H1 (cell line): Measurements from ENCODE around the gene SERINC5. TPM values are rescaled to one million over a fixed set of nuclear protein-coding genes. Genes with fewer than 3 reads are reported as not detected.

Source experiments
- CTCF ChIA-PET: fragments of 300-600 bp; sonication (Branson Sonifier 250); formaldehyde crosslinking; loops from one replicate; lab custom pipeline; 2021; ENCODE audit not compliant: partially characterized antibody; lab: Charles Lee
- POLR2A ChIA-PET: fragments of 300-600 bp; sonication (Branson Sonifier 250); formaldehyde crosslinking; loops from one replicate; lab custom pipeline; 2021; ENCODE audit warnings: inconsistent platforms; ENCODE audit not compliant: partially characterized antibody; lab: Charles Lee
- DNase-seq, 2 experiments: peaks; one replicate each; pipeline versions ENCODE4 v3.0.0 to v3.0.0-alpha.2; 2010 to 2022; ENCODE audit warnings: low spot score in 2 of 2, low read depth in 1 of 2, mixed read lengths in 1 of 2
- FAIRE-seq: peaks from 2 replicates; lab custom pipeline; 2011; peaks lifted over from hg19 to GRCh38; lab: Jason Lieb, UNC
- H2AFZ ChIP-seq: 2 replicates; pipeline ENCODE4 v1.8.1; 2012; ENCODE audit warnings: low read length, inconsistent platforms
- H2AK5ac ChIP-seq: 2 replicates; pipeline ENCODE4 v1.6.1; 2013; ENCODE audit warnings: low read depth, low read length
- H2BK120ac ChIP-seq: replicated peaks from 2 replicates; pipeline ENCODE3; 2013; ENCODE audit warnings: low read depth, low read length, inconsistent platforms
- H2BK12ac ChIP-seq: 2 replicates; pipeline ENCODE4 v1.6.1; 2013; ENCODE audit warnings: low read depth, low read length
- H2BK15ac ChIP-seq: 2 replicates; pipeline ENCODE4 v1.6.1; 2013; ENCODE audit warnings: low read length
- H2BK20ac ChIP-seq: 2 replicates; pipeline ENCODE4 v1.6.1; 2013; ENCODE audit warnings: low read length
- H2BK5ac ChIP-seq: 2 replicates; pipeline ENCODE4 v1.6.1; 2013; ENCODE audit warnings: low read depth, low read length
- H3K14ac ChIP-seq: 2 replicates; pipeline ENCODE4 v1.6.1; 2013; ENCODE audit warnings: inconsistent platforms; ENCODE audit not compliant: insufficient read length
- H3K18ac ChIP-seq: 2 replicates; pipeline ENCODE4 v1.6.1; 2013; ENCODE audit warnings: low read length; ENCODE audit errors: extremely low read depth
- H3K23ac ChIP-seq: 2 replicates; pipeline ENCODE4 v1.6.1; 2013; ENCODE audit warnings: inconsistent platforms; ENCODE audit not compliant: insufficient read length
- H3K23me2 ChIP-seq: 2 replicates; pipeline ENCODE4 v1.6.1; 2013; ENCODE audit warnings: low read depth, low read length
- H3K27ac ChIP-seq: 2 replicates; pipeline ENCODE4 v1.6.1; 2011; ENCODE audit warnings: low read depth, low read length, inconsistent platforms
- H3K27me3 ChIP-seq, 4 experiments: replicated peaks in 1 of 4; 1 replicate in 1 of 4; 2 replicates in 3 of 4; pipeline versions ENCODE4 v1.6.1 to v1.8.1; 2011 to 2013; ENCODE audit warnings: low read length in 3 of 4, mild to moderate bottlenecking in 3 of 4, inconsistent platforms in 2 of 4, mixed read lengths in 2 of 4, moderate library complexity in 1 of 4; ENCODE audit not compliant: control insufficient read depth in 3 of 4, insufficient read depth in 3 of 4; ENCODE audit errors: extremely low read depth in 1 of 4
- H3K36me3 ChIP-seq, 4 experiments: 2 replicates each; pipeline versions ENCODE4 v1.6.1 to v1.8.1; 2011 to 2013; ENCODE audit warnings: mild to moderate bottlenecking in 4 of 4, low read length in 3 of 4, moderate library complexity in 2 of 4, control low read depth in 1 of 4, inconsistent platforms in 1 of 4; ENCODE audit not compliant: insufficient read depth in 4 of 4, control insufficient read depth in 2 of 4
- H3K4ac ChIP-seq: replicated peaks from 2 replicates; pipeline ENCODE3; 2013; ENCODE audit warnings: low read length, low read depth, mixed read lengths, inconsistent platforms; ENCODE audit not compliant: insufficient read length
- H3K4me1 ChIP-seq, 4 experiments: replicated peaks in 1 of 4; 1 replicate in 1 of 4; 2 replicates in 3 of 4; pipeline versions ENCODE4 v1.6.1 to v1.8.1; 2011 to 2013; ENCODE audit warnings: low read length in 3 of 4, inconsistent platforms in 2 of 4, mixed read lengths in 1 of 4; ENCODE audit not compliant: insufficient read depth in 4 of 4, control insufficient read depth in 3 of 4
- H3K4me2 ChIP-seq, 2 experiments: 2 replicates each; pipeline versions ENCODE4 v1.6.1 to v1.8.1; 2011 to 2013; ENCODE audit warnings: low read depth in 2 of 2, low read length in 2 of 2, control low read depth in 1 of 2, inconsistent platforms in 1 of 2, mild to moderate bottlenecking in 1 of 2; ENCODE audit not compliant: insufficient read depth in 1 of 2
- H3K4me3 ChIP-seq, 4 experiments: fragments of 200-600, 300-600 bp in 1 of 4; sonication (generic), shearing (Covaris generic), sonication (Bioruptor Twin) in 1 of 4; 2 replicates each; pipeline versions ENCODE4 v1.5.1 to v1.8.1; 2011 to 2016; ENCODE audit warnings: low read length in 4 of 4, low read depth in 3 of 4, control low read depth in 2 of 4, inconsistent platforms in 2 of 4, mild to moderate bottlenecking in 2 of 4, mixed read lengths in 1 of 4, moderate library complexity in 1 of 4; ENCODE audit not compliant: insufficient read depth in 2 of 4; ENCODE audit errors: extremely low read depth in 1 of 4
- H3K56ac ChIP-seq: replicated peaks from 2 replicates; pipeline ENCODE3; 2013; ENCODE audit warnings: low read depth, mild to moderate bottlenecking, mixed read lengths, low read length, inconsistent platforms; ENCODE audit not compliant: insufficient read length
- H3K79me1 ChIP-seq: 2 replicates; pipeline ENCODE4 v1.6.1; 2013; ENCODE audit warnings: low read depth, low read length, control low read depth
- H3K79me2 ChIP-seq, 2 experiments: 2 replicates each; pipeline versions ENCODE4 v1.6.1 to v1.8.1; 2012 to 2013; ENCODE audit warnings: low read length in 2 of 2, mild to moderate bottlenecking in 2 of 2, inconsistent platforms in 1 of 2; ENCODE audit not compliant: insufficient read depth in 2 of 2, control insufficient read depth in 1 of 2
- H3K9ac ChIP-seq, 4 experiments: replicated peaks in 1 of 4; 1 replicate in 1 of 4; 2 replicates in 3 of 4; pipeline versions ENCODE4 v1.6.1 to v1.8.1; 2011 to 2013; ENCODE audit warnings: low read depth in 3 of 4, low read length in 3 of 4, control low read depth in 2 of 4, mild to moderate bottlenecking in 2 of 4, moderate library complexity in 2 of 4, inconsistent platforms in 1 of 4; ENCODE audit errors: extremely low read depth in 1 of 4
- H3K9me3 ChIP-seq, 2 experiments: 2 replicates each; pipeline versions ENCODE4 v1.6.1 to v1.8.1; 2012 to 2013; ENCODE audit warnings: mild to moderate bottlenecking in 2 of 2, moderate library complexity in 2 of 2, control low read depth in 1 of 2, inconsistent platforms in 1 of 2, low read depth in 1 of 2, low read length in 1 of 2, mixed read lengths in 1 of 2; ENCODE audit not compliant: insufficient read depth in 2 of 2
- H4K20me1 ChIP-seq, 2 experiments: replicated peaks in 1 of 2; 2 replicates each; pipeline versions ENCODE3 to v1.8.1; 2011 to 2013; ENCODE audit warnings: inconsistent platforms in 2 of 2, low read length in 2 of 2, mild to moderate bottlenecking in 1 of 2; ENCODE audit not compliant: insufficient read depth in 2 of 2, control insufficient read depth in 1 of 2
- H4K5ac ChIP-seq: 2 replicates; pipeline ENCODE4 v1.6.1; 2013; ENCODE audit warnings: low read length, low read depth, mixed read lengths, inconsistent platforms; ENCODE audit not compliant: insufficient read length
- H4K8ac ChIP-seq: 2 replicates; pipeline ENCODE4 v1.8.0; 2013; ENCODE audit warnings: mild to moderate bottlenecking, moderate library complexity, low read length, inconsistent platforms; ENCODE audit not compliant: insufficient read depth; ENCODE audit errors: extremely low read depth
- H4K91ac ChIP-seq: replicated peaks from 2 replicates; pipeline ENCODE3; 2013; ENCODE audit warnings: low read length, mixed read lengths, inconsistent platforms; ENCODE audit not compliant: insufficient read length
- CBX5 ChIP-seq: fragments of 300-800, 300-1000 bp; sonication (generic); IDR thresholded peaks from 2 replicates; pipeline ENCODE4 v1.7.1; 2016; ENCODE audit warnings: antibody characterized with exemption, low read length, low read depth
- CEBPB ChIP-seq: IDR thresholded peaks from 2 replicates; pipeline ENCODE4 v1.6.1; 2012; ENCODE audit warnings: low read depth, low read length
- POLR2A ChIP-seq, 2 experiments: IDR thresholded peaks; 1 replicate in 1 of 2; 2 replicates in 1 of 2; pipeline ENCODE4 v1.6.1; 2011; ENCODE audit warnings: low read depth in 2 of 2, low read length in 2 of 2, mild to moderate bottlenecking in 2 of 2; ENCODE audit errors: control extremely low read depth in 1 of 2
- POU5F1 ChIP-seq: IDR thresholded peaks from 2 replicates; pipeline ENCODE4 v1.6.1; 2011; ENCODE audit warnings: low read depth, mild to moderate bottlenecking, low read length, moderate library complexity
- RAD21 ChIP-seq, 2 experiments: IDR thresholded peaks in 1 of 2; conservative IDR thresholded peaks in 1 of 2; 2 replicates each; pipeline ENCODE4 v1.6.1; 2011; ENCODE audit warnings: low read depth in 2 of 2, low read length in 2 of 2, improper control_type of control experiment in 1 of 2, inconsistent platforms in 1 of 2, mild to moderate bottlenecking in 1 of 2, moderate library complexity in 1 of 2
- RNF2 ChIP-seq: fragments of 200-900, 300-1000 bp; sonication (generic); IDR thresholded peaks from 2 replicates; pipeline ENCODE4 v1.7.1; 2016; ENCODE audit warnings: borderline replicate concordance, low read depth, mild to moderate bottlenecking, antibody characterized with exemption, low read length; ENCODE audit not compliant: poor library complexity, severe bottlenecking; ENCODE audit errors: missing control alignments
- WGBS, 2 experiments: shearing (Covaris generic) in 1 of 2; methylation state at CpG; one replicate each; pipeline versions ENCODE4 v1.1.6 to v1.1.7; 2013 to 2015; ENCODE audit warnings: low lambda C conversion rate in 2 of 2, mixed read lengths in 2 of 2, inconsistent platforms in 1 of 2, low coverage in 1 of 2, missing lambda C conversion rate in 1 of 2; ENCODE audit not compliant: insufficient replicate concordance in 2 of 2, insufficient coverage in 1 of 2, insufficient read length in 1 of 2; ENCODE audit errors: extremely low coverage in 1 of 2, missing lambda C conversion rate in 1 of 2; 5-methylcytosine and 5-hydroxymethylcytosine counted together
- polyA plus RNA-seq, 7 experiments: library from polyadenylated mRNA; depleted of rRNA in 3 of 7; stranded (reverse) in 5 of 7; unstranded in 2 of 7; fragments of >200 nt in 5 of 7; fragments of 200-250 nt in 2 of 7; gene quantifications; 1 replicate in 5 of 7; 2 replicates in 1 of 7; 4 replicates in 1 of 7; pipeline versions ENCODE4 v1.2.1 to v1.2.3, GENCODE V29; 2011 to 2013; ENCODE audit warnings: missing spikeins in 2 of 7, mixed read lengths in 2 of 7
- total RNA-seq: library from RNA; stranded (reverse); fragmentation: NEBNext Ultra II Directional; extraction: Animal tissue kit (Norgen Biotek cat#: 25700); gene quantifications from 2 replicates; pipeline ENCODE4 v1.2.1, GENCODE V29; 2021
- TF ChIP-seq, protein P1 (sequence below), 3 experiments: IDR thresholded peaks; 1 replicate in 2 of 3; 2 replicates in 1 of 3; pipeline versions ENCODE4 v1.5.1 to v1.6.1; 2011; ENCODE audit warnings: low read length in 3 of 3, mild to moderate bottlenecking in 3 of 3, inconsistent platforms in 2 of 3, low read depth in 1 of 3, moderate library complexity in 1 of 3; ENCODE audit not compliant: insufficient read depth in 1 of 3; ENCODE audit errors: control extremely low read depth in 1 of 3

Gene SERINC5
- total and polyA plus RNA-seq, 2 of the 8 experiments (the other 6 are each of a cell fraction or from before 2014, with no cell fraction given) = 32.2 to 149 TPM

DNA sequence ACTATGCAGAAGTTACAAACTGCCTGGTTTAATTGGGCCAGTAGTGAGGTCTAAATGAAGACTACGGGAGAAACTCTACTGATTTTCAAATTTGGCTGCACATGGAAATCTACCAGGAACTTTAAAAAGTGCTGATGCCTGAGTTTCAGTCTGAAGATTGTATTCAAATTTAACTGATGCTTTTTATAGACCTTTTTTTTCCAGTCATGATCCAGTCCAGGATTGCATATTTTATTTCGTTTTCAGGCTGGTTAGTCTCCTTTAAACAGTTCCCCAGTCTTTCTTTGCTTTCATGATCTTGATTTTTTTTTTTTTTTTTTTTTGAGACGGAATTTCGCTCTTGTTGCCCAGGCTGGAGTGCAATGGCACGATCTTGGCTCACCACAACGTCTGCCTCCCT, 40.3 kb upstream of the SERINC5 start:
- no peak for FAIRE-seq
- WGBS, 2 experiments = 82% methylated on average over 3 of the region's 6 CpGs; no CpG with 5 or more reads in 1 of the 2 experiments
- CTCF ChIA-PET = interaction anchor here (0.7 to 1.1 kb wide), 3 partner anchors 11 to 57 kb away, joined by 3 to 4 read pairs (median 3); no protein-coding TSS in a partner anchor
- TF ChIP-seq POLR2A (IDR thresholded peaks at IDR 0.05; ENCODE audit: control extremely low read depth in 1 of 2, low read depth in 2 of 2, low read length in 2 of 2) (no peak), RNF2 (no peak), POU5F1 (no peak), CEBPB (no peak), RAD21 (IDR thresholded peaks at IDR 0.05 in 1 of 2, conservative IDR thresholded peaks at IDR 0.05 in 1 of 2; ENCODE audit: low read depth in 2 of 2, low read length in 2 of 2) (no peak), CBX5 (no peak)
- TF ChIP-seq, protein P1, sequence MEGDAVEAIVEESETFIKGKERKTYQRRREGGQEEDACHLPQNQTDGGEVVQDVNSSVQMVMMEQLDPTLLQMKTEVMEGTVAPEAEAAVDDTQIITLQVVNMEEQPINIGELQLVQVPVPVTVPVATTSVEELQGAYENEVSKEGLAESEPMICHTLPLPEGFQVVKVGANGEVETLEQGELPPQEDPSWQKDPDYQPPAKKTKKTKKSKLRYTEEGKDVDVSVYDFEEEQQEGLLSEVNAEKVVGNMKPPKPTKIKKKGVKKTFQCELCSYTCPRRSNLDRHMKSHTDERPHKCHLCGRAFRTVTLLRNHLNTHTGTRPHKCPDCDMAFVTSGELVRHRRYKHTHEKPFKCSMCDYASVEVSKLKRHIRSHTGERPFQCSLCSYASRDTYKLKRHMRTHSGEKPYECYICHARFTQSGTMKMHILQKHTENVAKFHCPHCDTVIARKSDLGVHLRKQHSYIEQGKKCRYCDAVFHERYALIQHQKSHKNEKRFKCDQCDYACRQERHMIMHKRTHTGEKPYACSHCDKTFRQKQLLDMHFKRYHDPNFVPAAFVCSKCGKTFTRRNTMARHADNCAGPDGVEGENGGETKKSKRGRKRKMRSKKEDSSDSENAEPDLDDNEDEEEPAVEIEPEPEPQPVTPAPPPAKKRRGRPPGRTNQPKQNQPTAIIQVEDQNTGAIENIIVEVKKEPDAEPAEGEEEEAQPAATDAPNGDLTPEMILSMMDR (IDR thresholded peaks at IDR 0.05; ENCODE audit: control extremely low read depth in 1 of 3, insufficient read depth in 1 of 3, low read depth in 1 of 3, low read length in 3 of 3) = no peak

More for the DNA sequence above, 40.3 kb upstream of the SERINC5 start:
- no peak overlapping the region for H4K91ac ChIP-seq
- no peak overlapping the region for H3K14ac ChIP-seq
- H3K4me1 ChIP-seq = no peaks in the 10 kb centered on the region; a peak in 1 of 7 replicates
- POLR2A ChIA-PET = interaction anchor here (1.2 kb wide), 1 partner anchor 39 kb away, joined by 3 read pairs; no protein-coding TSS in a partner anchor
- H3K23me2 ChIP-seq = no peaks in the 10 kb centered on the region
- no peaks in the 10 kb centered on the region for H3K79me2 ChIP-seq
- no peak overlapping the region for H3K9ac ChIP-seq
- H3K27me3 ChIP-seq = no peaks in the 10 kb centered on the region
- H2BK5ac ChIP-seq = no peak overlapping the region
- no peak overlapping the region for H2AFZ ChIP-seq
- no peak overlapping the region for H3K27ac ChIP-seq
- H3K4ac ChIP-seq = no peak overlapping the region
- no peak overlapping the region for H2BK20ac ChIP-seq
- no peak overlapping the region for H3K18ac ChIP-seq
- no peak overlapping the region for H4K8ac ChIP-seq
- H2AK5ac ChIP-seq = no peak overlapping the region
- H4K20me1 ChIP-seq = no peaks in the 10 kb centered on the region
- no peak for DNase-seq
- H2BK120ac ChIP-seq = no peak overlapping the region
- no peaks in the 10 kb centered on the region for H3K79me1 ChIP-seq
- H3K4me3 ChIP-seq = no peak overlapping the region
- H2BK12ac ChIP-seq = no peak overlapping the region
- H3K9me3 ChIP-seq = peaks cover 0 to 4% of the 10 kb centered on the region in 2 experiments; a peak in 1 of 4 replicates
- H3K4me2 ChIP-seq = no peak overlapping the region
- no peak overlapping the region for H4K5ac ChIP-seq
- no peak overlapping the region for H3K56ac ChIP-seq
- H3K36me3 ChIP-seq = no peaks in the 10 kb centered on the region
- no peak overlapping the region for H3K23ac ChIP-seq
- H2BK15ac ChIP-seq = no peak overlapping the region
